Measurements from ENCODE around the gene RBM12.
A peak's percentile ranks its signal among the peaks of the same experiment; 100 is the strongest.
"Not testable (repeated sequence)": the region's sequence is repeated elsewhere in the genome, so short reads cannot be mapped to it uniquely, and the experiment has no call there.

The RBM12 gene, protein sequence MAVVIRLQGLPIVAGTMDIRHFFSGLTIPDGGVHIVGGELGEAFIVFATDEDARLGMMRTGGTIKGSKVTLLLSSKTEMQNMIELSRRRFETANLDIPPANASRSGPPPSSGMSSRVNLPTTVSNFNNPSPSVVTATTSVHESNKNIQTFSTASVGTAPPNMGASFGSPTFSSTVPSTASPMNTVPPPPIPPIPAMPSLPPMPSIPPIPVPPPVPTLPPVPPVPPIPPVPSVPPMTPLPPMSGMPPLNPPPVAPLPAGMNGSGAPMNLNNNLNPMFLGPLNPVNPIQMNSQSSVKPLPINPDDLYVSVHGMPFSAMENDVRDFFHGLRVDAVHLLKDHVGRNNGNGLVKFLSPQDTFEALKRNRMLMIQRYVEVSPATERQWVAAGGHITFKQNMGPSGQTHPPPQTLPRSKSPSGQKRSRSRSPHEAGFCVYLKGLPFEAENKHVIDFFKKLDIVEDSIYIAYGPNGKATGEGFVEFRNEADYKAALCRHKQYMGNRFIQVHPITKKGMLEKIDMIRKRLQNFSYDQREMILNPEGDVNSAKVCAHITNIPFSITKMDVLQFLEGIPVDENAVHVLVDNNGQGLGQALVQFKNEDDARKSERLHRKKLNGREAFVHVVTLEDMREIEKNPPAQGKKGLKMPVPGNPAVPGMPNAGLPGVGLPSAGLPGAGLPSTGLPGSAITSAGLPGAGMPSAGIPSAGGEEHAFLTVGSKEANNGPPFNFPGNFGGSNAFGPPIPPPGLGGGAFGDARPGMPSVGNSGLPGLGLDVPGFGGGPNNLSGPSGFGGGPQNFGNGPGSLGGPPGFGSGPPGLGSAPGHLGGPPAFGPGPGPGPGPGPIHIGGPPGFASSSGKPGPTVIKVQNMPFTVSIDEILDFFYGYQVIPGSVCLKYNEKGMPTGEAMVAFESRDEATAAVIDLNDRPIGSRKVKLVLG

DNA sequence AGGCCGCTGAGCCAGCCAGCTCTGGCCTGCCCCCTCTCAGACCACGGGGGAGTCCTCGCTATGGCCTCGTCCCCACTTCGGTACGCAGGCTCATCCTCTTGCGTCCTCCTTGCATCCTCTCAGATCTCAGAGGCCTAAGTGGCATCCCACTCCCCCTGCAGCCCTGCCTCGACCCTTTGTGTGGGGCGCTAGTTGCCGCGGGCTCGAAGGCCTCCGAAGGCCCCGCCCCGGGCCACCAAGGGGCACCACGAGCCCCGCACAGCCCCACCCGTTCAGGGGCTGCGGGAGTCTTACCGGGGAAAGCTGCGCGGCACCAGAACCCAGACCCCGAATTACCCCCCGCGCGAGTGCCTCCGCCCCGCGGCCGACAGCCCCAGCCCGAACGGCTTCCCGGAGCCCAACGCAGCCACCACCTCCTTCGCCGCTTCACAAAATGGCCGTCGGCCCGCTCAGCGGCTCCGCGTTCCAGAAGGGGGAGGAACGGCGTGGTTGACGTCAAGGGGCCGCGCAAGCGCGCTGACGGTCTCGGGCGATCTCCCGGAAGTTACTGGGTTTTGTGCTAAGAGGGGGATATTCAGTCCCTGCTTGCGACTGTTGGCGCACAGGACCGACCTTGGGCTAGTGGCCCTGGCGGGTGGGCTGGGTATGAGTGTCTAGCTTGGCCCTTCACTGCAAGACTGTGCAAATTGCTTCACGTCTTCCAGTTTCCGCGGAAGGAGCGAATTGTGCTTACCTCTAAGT, at the start of gene RBM12, which contains the start of gene CPNE1:
Gene RBM12, minus strand, starts transcription at position 435 of the 741 bp plus-strand sequence. CDS start 9,578 bp downstream, outside the sequence.
Gene CPNE1, minus strand, starts transcription at position 435 of the 741 bp plus-strand sequence. CDS start 31,977 bp downstream, outside the sequence.
- peak; percentile 94 to 95 for DNase-seq

DNA sequence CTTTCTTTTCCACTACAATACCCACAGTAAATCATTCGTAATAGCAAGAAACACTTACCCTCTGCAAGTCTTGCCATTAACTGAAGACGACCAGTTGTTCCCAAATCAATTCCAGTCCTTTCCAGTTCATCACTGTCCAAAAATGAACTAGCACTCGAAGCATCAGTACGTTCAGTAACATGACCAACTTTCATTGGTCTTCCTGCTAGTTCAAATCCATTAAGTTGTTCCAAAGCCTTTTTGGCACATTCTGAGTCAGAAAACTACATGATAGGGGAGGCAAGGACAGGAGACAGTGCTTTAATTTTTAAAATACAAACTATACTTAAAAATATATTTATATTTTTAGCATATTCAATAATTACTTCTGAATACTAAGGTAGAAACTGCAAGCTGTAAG, 49.4 kb upstream of the RBM12 start:
- no peak for DNase-seq

DNA sequence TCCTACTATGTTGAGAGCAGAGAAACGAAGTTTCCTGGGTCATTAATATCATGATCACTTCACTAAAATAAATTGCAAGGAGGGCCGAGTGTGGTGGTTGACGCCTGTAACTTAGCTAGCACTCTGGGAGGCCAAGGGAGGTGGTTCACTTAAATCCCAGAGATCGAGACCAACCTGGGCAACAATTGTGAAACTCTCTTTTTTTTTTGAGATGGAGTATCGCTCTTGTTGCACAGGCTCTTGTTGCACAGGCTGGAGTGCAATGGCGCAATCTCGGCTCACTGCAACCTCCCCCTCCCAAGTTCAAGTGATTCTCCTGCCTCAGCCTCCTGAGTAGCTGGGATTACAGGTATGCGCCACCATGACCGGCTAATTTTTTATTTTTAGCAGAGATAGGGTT, 48.4 kb upstream of the RBM12 start:
- DNase-seq, result not testable (repeated sequence)

DNA sequence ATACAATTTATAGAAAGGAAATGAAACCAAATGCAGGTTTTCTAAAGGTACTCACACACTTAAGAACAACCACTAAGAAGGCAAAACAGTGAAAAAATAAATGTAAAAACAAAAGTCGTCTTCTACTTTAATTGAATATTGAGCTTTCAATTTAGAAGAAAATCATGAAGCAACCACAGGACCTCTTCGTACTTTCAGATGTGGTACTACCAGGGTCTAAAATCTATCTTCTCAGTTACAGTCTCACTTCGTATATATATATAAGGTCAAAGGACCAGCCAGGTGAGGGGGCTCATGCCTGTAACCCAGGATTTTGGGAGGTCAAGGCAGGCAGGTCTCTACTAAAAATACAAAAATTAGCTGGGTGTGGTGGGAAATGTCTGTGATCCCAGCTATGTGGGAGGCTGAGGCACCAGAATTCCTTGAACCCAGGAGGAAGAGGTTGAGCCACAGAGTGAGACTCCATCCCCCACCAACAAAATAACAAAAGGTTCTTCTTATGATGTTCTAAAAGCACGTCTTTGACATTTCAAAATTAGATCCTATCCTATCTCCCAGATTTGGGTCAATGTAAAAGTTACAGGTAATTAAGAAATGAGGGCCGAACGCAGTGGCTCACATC, 47.0 kb upstream of the RBM12 start:
- DNase-seq, result no peak

DNA sequence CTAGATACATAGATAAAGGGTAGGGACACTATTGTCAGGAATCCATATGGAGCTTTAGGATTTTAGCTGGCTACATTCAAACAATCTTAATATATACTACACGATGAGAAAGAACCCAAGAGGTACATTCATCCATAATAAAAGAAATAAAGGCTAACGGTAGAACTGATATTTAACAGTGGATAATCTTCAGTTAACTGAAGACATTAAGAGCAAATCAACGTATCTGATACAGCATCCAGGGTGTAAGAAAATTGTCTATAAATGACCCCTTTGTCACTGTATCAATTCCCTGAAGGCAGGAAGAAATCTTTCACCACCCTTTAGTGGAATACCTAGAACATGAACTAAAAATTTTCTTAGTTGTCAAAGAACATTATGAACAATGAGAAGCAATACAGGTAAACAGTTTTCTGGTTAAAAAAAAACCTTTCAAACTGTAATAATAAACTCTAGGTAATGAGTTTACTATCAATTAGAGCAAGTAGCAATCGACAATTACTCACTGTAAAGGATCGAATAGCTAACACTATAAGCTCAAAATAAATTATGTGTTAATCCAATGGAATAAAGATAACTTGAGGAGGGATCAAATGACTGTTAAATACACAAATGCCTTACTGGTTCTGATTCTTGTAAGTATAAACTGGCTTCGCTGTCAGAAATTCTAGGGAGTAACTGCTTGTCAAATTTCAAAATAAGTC, 46.3 kb upstream of the RBM12 start:
- DNase-seq, result no peak

DNA sequence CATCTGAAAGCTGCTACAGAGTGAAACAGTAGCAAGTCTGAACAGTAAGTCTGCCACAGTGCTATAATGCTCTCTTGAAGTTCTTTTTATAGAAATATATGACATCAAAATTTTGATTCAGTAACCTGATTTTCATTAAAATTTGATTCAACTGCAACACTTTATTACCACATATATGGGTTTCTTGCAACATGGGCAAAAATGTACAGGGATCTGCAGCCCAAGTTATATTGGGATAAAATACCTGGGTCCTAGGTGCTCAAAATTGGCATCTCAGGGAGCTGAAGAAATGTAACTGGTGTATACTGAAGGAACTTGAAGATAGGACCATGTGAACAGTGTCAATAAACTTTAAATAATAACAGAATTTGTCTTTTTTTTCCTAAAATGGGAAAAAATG, 45.3 kb upstream of the RBM12 start:
- DNase-seq, result no peak

DNA sequence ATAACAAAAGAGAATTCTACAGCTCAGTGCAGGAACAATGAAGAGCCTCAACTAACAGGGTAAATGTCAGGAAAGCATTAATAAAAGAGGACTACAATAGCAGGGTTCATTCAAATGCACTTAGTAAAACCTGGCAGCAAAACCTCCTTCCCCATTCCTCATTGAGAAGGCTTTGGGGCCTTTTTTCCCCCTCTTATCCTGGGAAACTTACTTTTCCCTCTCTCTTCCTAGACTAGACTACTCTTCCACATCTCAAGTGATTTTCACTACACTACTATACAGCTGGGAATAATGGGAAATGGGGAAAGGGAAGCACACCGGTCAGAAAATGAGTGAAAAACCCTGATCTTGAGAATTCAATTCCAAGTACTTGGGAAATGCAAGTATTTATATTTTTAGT, 44.6 kb upstream of the RBM12 start:
- DNase-seq, result no peak

DNA sequence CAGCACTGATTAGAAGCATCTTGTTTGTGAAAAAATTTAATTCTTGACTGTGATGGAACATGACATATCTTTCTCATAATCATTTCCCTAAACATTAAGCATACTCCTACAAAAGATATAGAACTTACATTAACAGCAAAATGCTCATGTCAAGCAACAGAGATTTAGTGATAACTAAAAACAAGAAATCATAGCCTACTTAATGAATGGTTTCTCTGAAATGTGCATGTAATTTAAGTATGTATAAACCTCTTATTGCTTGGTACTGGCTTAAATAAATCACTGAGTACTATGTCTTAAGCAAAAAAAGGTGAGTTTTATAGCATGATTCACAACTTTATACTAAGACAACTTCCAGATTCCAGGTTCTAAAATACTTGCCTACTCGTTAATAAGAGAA, 43.8 kb upstream of the RBM12 start:
- DNase-seq, result no peak

DNA sequence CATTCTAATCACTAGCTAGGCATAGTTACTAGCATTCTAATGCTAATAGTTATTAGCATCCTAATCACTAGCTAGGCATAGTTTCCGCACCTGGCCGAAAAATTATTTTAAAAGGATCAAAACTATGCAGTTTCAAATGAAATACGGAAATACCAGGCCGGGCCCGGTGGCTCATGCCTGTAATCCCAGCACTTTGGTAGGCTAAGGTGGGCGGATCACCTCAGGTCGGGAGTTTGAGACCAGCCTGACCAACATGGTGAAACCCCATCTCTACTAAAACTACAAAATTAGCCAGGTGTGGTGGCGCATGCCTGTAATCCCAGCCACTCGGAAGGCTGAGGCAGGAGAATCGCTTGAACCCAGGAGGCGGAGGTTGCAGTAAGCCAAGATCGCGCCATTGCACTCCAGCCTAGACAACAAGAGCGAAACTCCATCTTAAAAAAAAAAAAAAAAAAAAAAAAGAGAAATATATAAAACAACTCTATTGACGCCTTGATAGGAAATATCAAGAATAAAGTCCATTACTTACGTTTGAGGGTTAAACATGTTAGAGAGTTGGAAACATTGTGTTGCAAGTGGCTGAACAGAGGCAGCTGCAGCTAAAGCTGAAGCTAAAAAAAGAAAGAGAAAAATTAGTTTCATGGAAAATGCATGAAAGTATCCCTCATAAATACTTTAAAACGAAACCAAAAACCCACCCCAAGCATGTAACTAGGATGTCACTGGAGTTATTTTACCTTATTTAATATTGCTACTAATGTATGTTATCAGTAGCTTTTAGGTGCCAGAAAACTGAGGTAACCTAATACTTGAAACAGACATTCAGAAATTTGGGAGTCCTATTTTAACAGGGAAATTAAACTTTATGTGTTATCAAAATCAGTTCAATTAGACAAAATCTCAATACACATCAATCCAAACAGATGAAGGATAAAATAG, 42.2 kb upstream of the RBM12 start:
- not testable (repeated sequence) for DNase-seq

DNA sequence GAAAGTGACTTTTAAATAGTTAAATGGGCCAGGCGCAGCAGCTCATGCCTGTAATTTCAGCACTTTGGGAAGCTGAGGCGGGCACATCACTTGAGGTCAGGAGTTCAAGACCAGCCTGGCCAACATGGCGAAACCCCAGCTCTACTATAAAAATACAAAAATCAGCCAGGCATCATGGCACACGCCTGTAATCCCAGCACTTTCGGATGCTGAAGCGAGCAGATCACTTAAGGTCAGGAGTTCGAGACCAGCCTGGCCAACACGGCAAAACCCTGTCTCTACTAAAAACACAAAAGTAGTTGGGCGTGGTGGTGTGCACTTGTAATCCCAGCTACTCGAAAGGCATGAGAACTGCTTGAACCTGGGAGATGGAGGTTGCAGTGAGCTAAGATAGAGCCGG, 41.2 kb upstream of the RBM12 start:
- not testable (repeated sequence) for DNase-seq

DNA sequence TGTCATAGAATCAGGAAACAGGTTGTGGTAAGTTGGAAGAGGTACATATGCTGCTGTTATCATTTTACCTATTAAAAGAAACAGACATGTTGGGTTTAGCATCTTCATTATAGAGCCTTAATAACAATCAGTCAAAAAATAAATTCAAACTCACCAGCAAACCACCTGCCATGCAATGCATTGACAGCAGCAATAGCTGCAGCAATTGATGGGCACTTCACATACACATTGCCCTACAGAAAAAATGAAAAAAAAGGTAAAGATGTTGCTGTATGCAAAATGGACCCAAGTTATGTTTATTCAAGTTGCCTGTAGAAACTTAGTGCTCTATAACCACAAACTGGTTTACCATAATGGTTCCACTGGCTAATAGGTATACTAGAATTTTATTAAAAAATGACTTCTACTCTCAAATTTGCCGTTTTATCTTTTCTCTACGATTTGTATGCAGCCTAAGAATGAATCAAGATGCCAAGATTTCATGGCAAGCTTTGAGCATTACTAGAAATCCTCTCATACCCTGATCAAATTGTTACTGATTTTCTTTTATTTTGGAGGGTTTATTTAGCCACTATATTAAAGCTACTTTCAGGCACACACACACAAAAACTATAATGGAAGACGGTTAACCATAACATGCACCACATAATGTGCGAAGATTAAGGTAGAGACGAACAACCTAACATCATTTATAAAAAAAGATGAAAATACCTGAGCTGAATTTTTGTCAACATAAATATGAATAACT, 40.0 kb upstream of the RBM12 start:
- DNase-seq, result no peak

DNA sequence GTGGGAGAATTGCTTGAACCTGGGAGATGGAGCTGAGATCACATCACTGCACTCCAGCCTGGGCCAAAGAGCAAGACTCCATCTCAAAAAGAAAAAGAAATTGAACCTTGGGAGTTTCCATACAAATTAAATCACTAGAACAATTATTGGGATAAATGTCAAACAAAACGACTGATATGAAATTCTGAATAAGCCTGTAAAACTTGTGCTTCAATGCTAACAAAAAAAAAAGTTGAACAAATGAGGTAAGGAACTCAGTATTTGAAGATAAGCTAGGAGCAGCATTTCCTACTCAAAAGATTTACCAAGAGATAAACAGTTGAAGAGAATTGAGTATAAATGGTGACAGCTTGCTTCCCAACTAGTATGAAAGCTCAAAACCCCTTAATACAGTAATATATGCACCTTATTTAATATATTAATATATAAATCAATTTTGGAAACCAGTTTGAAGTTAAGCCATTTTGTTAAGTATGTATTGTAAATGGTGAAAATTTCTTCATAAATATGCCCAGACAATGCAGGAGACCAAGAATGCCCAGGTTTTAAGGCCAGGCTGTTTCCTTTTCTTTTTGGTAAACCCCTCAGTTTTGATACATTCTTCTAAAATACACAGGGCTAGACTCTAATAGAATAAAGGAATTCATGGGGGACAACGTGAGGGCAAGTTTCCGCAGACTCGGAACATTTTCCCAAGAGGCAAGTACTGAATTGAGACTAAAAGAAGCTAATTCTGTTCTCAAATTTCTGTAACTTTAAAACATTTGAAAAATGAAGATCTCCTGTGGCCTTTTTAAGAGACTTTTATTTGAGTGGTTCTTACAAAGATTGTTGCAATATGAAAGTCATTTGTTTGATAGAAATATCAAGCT, 38.4 kb upstream of the RBM12 start:
- no peak for DNase-seq

DNA sequence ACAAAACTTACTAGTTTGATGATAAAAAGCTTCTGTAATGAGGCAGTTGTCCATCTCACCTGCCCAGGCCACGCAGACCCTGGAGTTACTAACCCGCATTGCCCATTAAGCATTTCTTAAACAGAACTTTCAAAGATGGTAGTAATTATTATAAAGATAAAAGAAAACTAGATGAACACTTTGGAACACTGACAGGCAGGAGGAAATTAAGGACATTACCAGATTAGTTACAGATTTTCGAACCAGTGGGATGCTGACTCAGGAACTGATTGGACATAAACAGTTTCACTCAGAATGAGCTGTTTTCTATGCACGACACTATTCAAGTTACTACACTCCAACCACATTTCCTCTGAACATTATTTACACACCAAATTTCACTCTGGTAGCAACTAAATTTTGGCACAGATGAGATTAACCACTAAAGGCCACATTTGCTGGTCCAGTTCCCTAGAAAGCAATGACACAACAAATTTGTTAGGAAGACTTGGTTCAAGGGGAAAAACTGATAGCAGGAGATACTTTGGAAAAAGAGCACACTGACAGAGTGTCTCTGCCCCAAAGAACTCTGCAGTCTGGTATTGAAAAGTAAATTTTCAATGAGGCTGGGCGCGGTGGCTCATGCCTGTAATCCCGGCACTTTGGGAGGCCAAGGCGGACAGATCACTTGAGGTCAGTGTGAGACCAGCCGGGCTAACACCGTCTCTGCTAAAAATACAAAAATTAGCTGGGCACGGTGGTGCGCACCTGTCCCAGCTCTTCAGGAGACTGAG, 37.5 kb upstream of the RBM12 start:
- DNase-seq, result no peak

DNA sequence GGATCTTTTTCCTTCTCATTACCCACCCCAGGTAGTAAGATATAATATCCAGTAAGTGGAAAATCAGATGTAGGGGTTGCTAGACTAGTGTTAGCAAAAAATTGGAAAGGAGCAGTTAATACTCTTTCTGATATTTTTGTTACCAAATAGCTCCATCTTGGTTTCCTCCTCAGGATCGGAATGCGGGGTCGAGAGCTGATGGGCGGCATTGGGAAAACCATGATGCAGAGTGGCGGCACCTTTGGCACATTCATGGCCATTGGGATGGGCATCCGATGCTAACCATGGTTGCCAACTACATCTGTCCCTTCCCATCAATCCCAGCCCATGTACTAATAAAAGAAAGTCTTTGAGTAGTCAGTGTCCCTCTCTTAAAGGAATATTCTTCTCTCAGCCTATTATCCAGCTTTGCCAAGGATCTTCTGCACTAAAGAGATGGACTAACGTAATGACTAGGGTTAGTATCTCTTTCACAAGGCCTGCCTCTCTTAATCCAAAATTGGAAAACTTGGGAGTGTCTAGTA, 36.0 kb upstream of the RBM12 start:
- DNase-seq, result no peak

DNA sequence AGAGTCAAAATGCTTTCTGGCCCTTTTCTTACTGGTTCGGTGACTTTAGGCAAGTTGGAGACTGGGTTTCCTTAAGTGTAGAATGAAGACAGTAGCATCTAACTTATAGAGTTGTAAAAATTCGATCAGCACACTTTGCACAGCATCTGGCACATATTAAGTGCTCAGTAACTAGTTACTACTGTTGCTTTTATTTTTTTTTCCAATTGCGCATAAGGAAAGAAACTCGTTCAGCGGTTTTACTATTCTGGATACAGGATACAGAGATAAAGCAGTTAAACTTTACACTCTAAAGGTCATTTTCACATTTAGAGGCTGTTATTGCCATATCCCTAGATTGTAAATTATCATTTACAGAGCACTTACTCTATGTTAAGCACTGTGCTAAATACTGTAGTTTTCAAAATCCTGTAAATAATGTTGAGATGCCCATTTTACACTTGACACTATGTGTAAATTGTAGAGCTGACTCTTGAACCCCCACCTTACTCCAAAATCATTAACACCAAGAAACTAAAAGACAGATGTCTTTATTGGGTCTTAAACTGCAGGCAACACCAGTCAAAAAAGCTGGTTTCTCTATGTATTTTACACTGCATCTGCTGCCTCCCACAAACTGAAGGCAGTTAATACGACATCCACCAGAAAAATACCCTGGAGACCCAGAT, 35.4 kb upstream of the RBM12 start:
- DNase-seq, result no peak

DNA sequence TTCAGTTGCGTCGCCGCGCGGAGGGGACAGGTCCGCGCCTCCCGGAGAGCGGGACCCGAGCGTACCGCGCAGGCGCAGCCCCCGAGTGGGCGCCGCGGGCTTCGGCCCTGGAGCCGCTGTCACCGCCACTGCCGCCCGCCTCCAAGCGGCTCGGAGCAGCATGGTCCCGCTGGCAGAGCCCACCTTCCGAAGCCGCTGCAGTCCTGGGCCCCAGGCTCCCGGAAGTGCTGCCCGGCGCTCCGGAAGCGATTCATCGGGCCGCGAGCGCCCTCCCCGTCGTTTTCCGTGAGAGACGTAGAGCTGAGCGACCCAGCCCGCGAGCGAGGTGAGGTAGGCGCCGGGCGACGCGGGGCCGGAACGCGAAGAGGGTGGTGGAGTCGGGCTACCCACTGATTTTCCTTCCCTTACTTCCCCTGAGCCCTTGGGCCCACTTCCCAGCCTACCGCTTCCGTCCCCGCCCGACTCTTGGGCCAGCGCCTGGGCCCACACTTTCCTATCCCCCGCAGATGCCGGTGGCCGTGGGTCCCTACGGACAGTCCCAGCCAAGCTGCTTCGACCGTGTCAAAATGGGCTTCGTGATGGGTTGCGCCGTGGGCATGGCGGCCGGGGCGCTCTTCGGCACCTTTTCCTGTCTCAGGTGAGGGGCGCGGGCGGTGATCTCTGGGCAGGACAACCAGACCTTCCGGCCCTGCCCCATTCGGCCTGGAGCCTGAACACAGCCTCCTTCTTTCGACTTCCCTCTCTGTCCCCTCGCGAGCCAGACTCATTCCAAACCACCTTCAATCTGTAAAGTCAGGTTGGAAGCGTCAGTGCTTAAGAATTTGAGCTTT, 34.6 kb upstream of the RBM12 start, which contains the start of the genes NFS1 and ROMO1:
Gene NFS1, minus strand, starts transcription at position 226 of the 830 bp plus-strand sequence. Its CDS starts 64 bp downstream, at position 162.
Gene ROMO1, plus strand, starts transcription at position 279 of the 830 bp plus-strand sequence. Its CDS starts 228 bp downstream, at position 507.
- DNase-seq, result peak; percentile 85 to 90

All from CD4-positive, alpha-beta T cell treated with Interferon alpha-2 for 1 hour (primary cell).